Uterus (tissue), 4 donors: ENCODE measurements around the gene ZC3H14. TPM values are rescaled to one million over a fixed set of nuclear protein-coding genes. Genes with fewer than 3 reads are reported as not detected.

Experiments used
- DNase-seq, 2 donors: peaks; one replicate each; pipeline ENCODE4 v3.0.0-alpha.2; 2019 to 2020
- H3K27ac ChIP-seq, 2 donors: fragments of 200-600 bp; sonication (generic); 1 replicate in 1 of 2; 2 replicates in 1 of 2; pipeline ENCODE4 v1.5.1; 2016 to 2018
- H3K27me3 ChIP-seq, 2 donors: fragments of 200-600 bp; sonication (generic); one replicate each; pipeline ENCODE4 v1.5.1; 2018 to 2019; ENCODE audit warnings: control low read depth in 1 of 2
- H3K36me3 ChIP-seq, 2 donors: fragments of 200-600 bp; sonication (generic); one replicate each; pipeline ENCODE4 v1.5.1; 2019; ENCODE audit warnings: control low read depth in 1 of 2
- H3K4me1 ChIP-seq, 2 donors: fragments of 200-600 bp; sonication (generic); one replicate each; pipeline ENCODE4 v1.5.1; 2018 to 2019; ENCODE audit warnings: control low read depth in 1 of 2
- H3K4me3 ChIP-seq, 2 donors: fragments of 200-600 bp; sonication (generic); 1 replicate in 1 of 2; 2 replicates in 1 of 2; pipeline ENCODE4 v1.5.1; 2018 to 2019; ENCODE audit warnings: mild to moderate bottlenecking in 1 of 2
- H3K9me3 ChIP-seq, 2 donors: fragments of 200-600 bp; sonication (generic); one replicate each; pipeline ENCODE4 v1.5.1; 2019; ENCODE audit warnings: control low read depth in 1 of 2
- CTCF ChIP-seq, 4 experiments: fragments of 200-600 bp in 2 of 4; fragments of 450-650 bp in 2 of 4; sonication (generic) in 2 of 4; IDR thresholded peaks; one replicate each; pipeline ENCODE4 v1.5.1; 2016 to 2019; ENCODE audit warnings: antibody characterized with exemption in 4 of 4, mild to moderate bottlenecking in 2 of 4, moderate library complexity in 1 of 4
- POLR2A ChIP-seq, 2 donors: fragments of 450-650 bp; IDR thresholded peaks; one replicate each; pipeline ENCODE4 v1.6.1; 2016; ENCODE audit warnings: antibody characterized with exemption in 2 of 2, mild to moderate bottlenecking in 1 of 2, moderate library complexity in 1 of 2
- intact Hi-C: fragments of 100-400 bp; cut with DNase I; formaldehyde crosslinking; loops from one replicate; pipeline ENCODE4 v1.15.1; 2023; ENCODE audit warnings: low total_unique reads
- total RNA-seq, 4 donors: library from RNA; depleted of rRNA in 3 of 4; stranded (reverse); fragments of >200 nt in 3 of 4; gene quantifications; one replicate each; pipeline versions ENCODE4 v1.1.0 to v1.2.4, GENCODE V29; 2014 to 2023
- donor health status: DM: yes; HTN: yes; CAD: no.

The ZC3H14 gene
- total RNA-seq, 4 donors from 2014 or later: 40.9 to 96.2 (median 69.7) TPM

GRCh38 chr14:88584451-88584850, 21.6 kb downstream of the ZC3H14 start:
- intact Hi-C loops: no loop called here
- Histone ChIP-seq H3K9me3 (no peaks in the 10 kb centered on the region), H3K4me3 (no peak overlapping the region), H3K4me1 (no peaks in the 10 kb centered on the region), H3K27me3 (no peaks in the 10 kb centered on the region), H3K36me3 (no peaks in the 10 kb centered on the region), H3K27ac (no peak overlapping the region)
- TF ChIP-seq CTCF (IDR thresholded peaks at IDR 0.05) (no peak), POLR2A (IDR thresholded peaks at IDR 0.05) (no peak)
- DNase-seq: no peak

GRCh38 chr14:88588081-88588480, 25.2 kb downstream of the ZC3H14 start:
- Histone ChIP-seq H3K4me1 (no peaks in the 10 kb centered on the region), H3K27me3 (no peaks in the 10 kb centered on the region), H3K9me3 (no peaks in the 10 kb centered on the region), H3K36me3 (no peaks in the 10 kb centered on the region), H3K27ac (no peak overlapping the region), H3K4me3 (no peak overlapping the region)
- DNase-seq: no peak
- intact Hi-C loops: no loop called here
- TF ChIP-seq POLR2A (IDR thresholded peaks at IDR 0.05) (no peak), CTCF (IDR thresholded peaks at IDR 0.05) (no peak)

- Histone ChIP-seq H3K27me3 (no peaks in the 10 kb centered on the region), H3K27ac (no peak overlapping the region), H3K36me3 (no peaks in the 10 kb centered on the region), H3K9me3 (no peaks in the 10 kb centered on the region), H3K4me3 (no peak overlapping the region), H3K4me1 (no peaks in the 10 kb centered on the region)
- intact Hi-C loops: no loop called here
- TF ChIP-seq POLR2A (IDR thresholded peaks at IDR 0.05) (no peak), CTCF (IDR thresholded peaks at IDR 0.05) (no peak)
- no peak for DNase-seq
Measured at GRCh38 chr14:88590173-88590572, 27.3 kb downstream of the ZC3H14 start.

GRCh38 chr14:88592031-88592430, 29.2 kb downstream of the ZC3H14 start:
- H3K4me3 ChIP-seq: no peak overlapping the region
- H3K27ac ChIP-seq: no peak overlapping the region
- H3K36me3 ChIP-seq: no peaks in the 10 kb centered on the region
- DNase-seq: no peak
- no peak for TF ChIP-seq POLR2A (IDR thresholded peaks at IDR 0.05)
- TF ChIP-seq CTCF (IDR thresholded peaks at IDR 0.05): no peak
- intact Hi-C loops: no loop called here
- H3K4me1 ChIP-seq: no peaks in the 10 kb centered on the region
- no peaks in the 10 kb centered on the region for H3K9me3 ChIP-seq
- no peaks in the 10 kb centered on the region for H3K27me3 ChIP-seq

- Histone ChIP-seq H3K36me3 (no peaks in the 10 kb centered on the region), H3K4me3 (no peak overlapping the region), H3K9me3 (no peaks in the 10 kb centered on the region), H3K27ac (no peak overlapping the region), H3K27me3 (no peaks in the 10 kb centered on the region), H3K4me1 (no peaks in the 10 kb centered on the region)
- intact Hi-C loops: no loop called here
- TF ChIP-seq POLR2A (IDR thresholded peaks at IDR 0.05) (no peak), CTCF (IDR thresholded peaks at IDR 0.05) (no peak)
- DNase-seq: no peak
Measured at GRCh38 chr14:88597038-88597437, 34.2 kb downstream of the ZC3H14 start.
